HCT116 (cell line): ENCODE results near the gene MYO1B.

Source experiments
- CEBPB ChIP-seq: IDR thresholded peaks from 2 replicates; pipeline ENCODE4 v1.6.1; 2012; ENCODE audit warnings: low read depth
- EZH2phosphoT487 ChIP-seq: fragments of 200-600 bp; IDR thresholded peaks from 2 replicates; pipeline ENCODE4 v1.6.1; 2018; ENCODE audit warnings: antibody characterized with exemption, borderline replicate concordance
- POLR2A ChIP-seq: IDR thresholded peaks from 2 replicates; pipeline ENCODE4 v1.7.0; 2011; ENCODE audit warnings: borderline replicate concordance; ENCODE audit not compliant: insufficient read depth, insufficient read length; ENCODE audit errors: extremely low read depth
- SP1 ChIP-seq: IDR thresholded peaks from 2 replicates; pipeline ENCODE4 v1.6.1; 2012; ENCODE audit warnings: low read depth
- ZNF274 ChIP-seq: fragments of 200-500 bp; sonication (Bioruptor generic); IDR thresholded peaks from 2 replicates; pipeline ENCODE4 v1.6.1; 2014; ENCODE audit warnings: mild to moderate bottlenecking, low read depth, low read length, inconsistent platforms
- TF ChIP-seq, protein P1 (sequence below), 3 experiments: fragments of 200-600 bp in 1 of 3; sonication (generic) in 1 of 3; IDR thresholded peaks in 2 of 3; conservative IDR thresholded peaks in 1 of 3; 2 replicates each; pipeline ENCODE4 v1.5.1; 2012 to 2017; ENCODE audit warnings: low read depth in 2 of 3, low read length in 2 of 3, antibody characterized with exemption in 1 of 3, borderline replicate concordance in 1 of 3, control low read depth in 1 of 3, mild to moderate bottlenecking in 1 of 3, mixed read lengths in 1 of 3, mixed run types in 1 of 3, moderate library complexity in 1 of 3; ENCODE audit not compliant: insufficient read depth in 1 of 3
- TF ChIP-seq, protein P2 (sequence below): IDR thresholded peaks from 2 replicates; pipeline ENCODE4 v1.6.1; 2012
- TF ChIP-seq, protein P3 (sequence below): IDR thresholded peaks from 2 replicates; pipeline ENCODE4 v1.6.1; 2012; ENCODE audit warnings: low read depth

DNA sequence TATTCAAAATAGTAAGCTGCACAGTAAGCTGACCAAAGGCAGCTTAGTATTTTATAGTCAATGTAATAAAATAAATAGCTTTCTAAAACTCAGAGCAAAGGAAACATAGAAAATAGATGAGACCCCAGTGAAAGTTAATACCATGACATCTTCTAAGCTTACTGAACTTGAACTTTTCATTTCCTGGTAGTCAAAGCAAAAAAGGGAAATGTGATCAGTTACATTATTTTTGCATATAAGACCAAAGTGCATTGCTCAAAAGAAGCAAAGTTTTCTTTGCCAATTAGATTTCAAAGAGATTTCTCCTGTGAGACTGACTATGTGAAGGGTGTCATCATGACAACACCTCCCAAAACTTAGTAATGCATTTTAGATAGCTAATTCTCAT lies 70.2 kb downstream of the MYO1B start:
- no peak for TF ChIP-seq SP1
- TF ChIP-seq, protein P1, sequence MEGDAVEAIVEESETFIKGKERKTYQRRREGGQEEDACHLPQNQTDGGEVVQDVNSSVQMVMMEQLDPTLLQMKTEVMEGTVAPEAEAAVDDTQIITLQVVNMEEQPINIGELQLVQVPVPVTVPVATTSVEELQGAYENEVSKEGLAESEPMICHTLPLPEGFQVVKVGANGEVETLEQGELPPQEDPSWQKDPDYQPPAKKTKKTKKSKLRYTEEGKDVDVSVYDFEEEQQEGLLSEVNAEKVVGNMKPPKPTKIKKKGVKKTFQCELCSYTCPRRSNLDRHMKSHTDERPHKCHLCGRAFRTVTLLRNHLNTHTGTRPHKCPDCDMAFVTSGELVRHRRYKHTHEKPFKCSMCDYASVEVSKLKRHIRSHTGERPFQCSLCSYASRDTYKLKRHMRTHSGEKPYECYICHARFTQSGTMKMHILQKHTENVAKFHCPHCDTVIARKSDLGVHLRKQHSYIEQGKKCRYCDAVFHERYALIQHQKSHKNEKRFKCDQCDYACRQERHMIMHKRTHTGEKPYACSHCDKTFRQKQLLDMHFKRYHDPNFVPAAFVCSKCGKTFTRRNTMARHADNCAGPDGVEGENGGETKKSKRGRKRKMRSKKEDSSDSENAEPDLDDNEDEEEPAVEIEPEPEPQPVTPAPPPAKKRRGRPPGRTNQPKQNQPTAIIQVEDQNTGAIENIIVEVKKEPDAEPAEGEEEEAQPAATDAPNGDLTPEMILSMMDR (IDR thresholded peaks at IDR 0.05 in 2 of 3, conservative IDR thresholded peaks at IDR 0.05 in 1 of 3; ENCODE audit: borderline replicate concordance in 1 of 3, insufficient read depth in 1 of 3, low read depth in 2 of 3, low read length in 2 of 3), result no peak
- no peak for TF ChIP-seq ZNF274
- TF ChIP-seq POLR2A, result no peak
- TF ChIP-seq EZH2phosphoT487, result no peak
- no peak for TF ChIP-seq CEBPB
- TF ChIP-seq, protein P2, sequence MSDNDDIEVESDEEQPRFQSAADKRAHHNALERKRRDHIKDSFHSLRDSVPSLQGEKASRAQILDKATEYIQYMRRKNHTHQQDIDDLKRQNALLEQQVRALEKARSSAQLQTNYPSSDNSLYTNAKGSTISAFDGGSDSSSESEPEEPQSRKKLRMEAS, result no peak
- TF ChIP-seq, protein P3, sequence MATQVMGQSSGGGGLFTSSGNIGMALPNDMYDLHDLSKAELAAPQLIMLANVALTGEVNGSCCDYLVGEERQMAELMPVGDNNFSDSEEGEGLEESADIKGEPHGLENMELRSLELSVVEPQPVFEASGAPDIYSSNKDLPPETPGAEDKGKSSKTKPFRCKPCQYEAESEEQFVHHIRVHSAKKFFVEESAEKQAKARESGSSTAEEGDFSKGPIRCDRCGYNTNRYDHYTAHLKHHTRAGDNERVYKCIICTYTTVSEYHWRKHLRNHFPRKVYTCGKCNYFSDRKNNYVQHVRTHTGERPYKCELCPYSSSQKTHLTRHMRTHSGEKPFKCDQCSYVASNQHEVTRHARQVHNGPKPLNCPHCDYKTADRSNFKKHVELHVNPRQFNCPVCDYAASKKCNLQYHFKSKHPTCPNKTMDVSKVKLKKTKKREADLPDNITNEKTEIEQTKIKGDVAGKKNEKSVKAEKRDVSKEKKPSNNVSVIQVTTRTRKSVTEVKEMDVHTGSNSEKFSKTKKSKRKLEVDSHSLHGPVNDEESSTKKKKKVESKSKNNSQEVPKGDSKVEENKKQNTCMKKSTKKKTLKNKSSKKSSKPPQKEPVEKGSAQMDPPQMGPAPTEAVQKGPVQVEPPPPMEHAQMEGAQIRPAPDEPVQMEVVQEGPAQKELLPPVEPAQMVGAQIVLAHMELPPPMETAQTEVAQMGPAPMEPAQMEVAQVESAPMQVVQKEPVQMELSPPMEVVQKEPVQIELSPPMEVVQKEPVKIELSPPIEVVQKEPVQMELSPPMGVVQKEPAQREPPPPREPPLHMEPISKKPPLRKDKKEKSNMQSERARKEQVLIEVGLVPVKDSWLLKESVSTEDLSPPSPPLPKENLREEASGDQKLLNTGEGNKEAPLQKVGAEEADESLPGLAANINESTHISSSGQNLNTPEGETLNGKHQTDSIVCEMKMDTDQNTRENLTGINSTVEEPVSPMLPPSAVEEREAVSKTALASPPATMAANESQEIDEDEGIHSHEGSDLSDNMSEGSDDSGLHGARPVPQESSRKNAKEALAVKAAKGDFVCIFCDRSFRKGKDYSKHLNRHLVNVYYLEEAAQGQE, result no peak
